ENCODE results near the gene WDR53. TPM values are rescaled to one million over a fixed set of nuclear protein-coding genes. Genes with fewer than 3 reads are reported as not detected.
"Not testable (repeated sequence)": the region's sequence is repeated elsewhere in the genome, so short reads cannot be mapped to it uniquely, and the experiment has no call there.

Gene WDR53
- total RNA-seq, 1 experiment from 2014 or later, result 18.6 TPM

DNA sequence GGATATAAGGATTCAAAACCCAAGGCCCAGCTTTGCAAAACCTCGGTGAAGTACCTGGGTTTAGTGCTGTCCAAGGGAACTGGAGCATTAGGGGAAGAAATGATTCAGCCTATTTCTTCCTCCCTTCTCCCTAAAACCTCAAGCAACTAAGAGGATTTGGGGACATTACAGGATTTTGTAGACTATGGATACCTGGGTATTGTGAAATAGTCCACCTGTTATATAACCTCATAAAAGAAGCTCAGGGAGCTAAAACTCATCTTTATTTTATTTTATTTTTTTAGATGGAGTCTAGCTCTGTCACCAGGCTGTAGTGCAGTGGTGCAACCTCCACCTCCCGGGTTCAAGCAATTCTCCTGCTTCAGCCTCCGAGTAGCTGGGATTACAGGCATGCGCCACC lies 44.5 kb downstream of the WDR53 start:
- Histone ChIP-seq H3K9me3 (ENCODE audit: control insufficient read depth, insufficient read depth, low read depth, low read length) (no peaks in the 10 kb centered on the region), H3K36me3 (ENCODE audit: control insufficient read depth, insufficient read depth, low read length) (no peaks in the 10 kb centered on the region), H3K27me3 (ENCODE audit: control insufficient read depth, insufficient read depth, low read length) (no peaks in the 10 kb centered on the region), H3K4me3 (ENCODE audit: low read depth in 2 of 2, low read length in 2 of 2) (no peak overlapping the region), H3K27ac (ENCODE audit: low read length) (no peak overlapping the region), H3K4me1 (ENCODE audit: control insufficient read depth, insufficient read depth, low read length) (no peaks in the 10 kb centered on the region)
- TF ChIP-seq SIN3A (IDR thresholded peaks at IDR 0.05; ENCODE audit: borderline replicate concordance, insufficient read depth, low read depth, low read length) (no peak), POLR2AphosphoS5 (IDR thresholded peaks at IDR 0.05; ENCODE audit: low read depth, low read length) (no peak), TCF7L2 (IDR thresholded peaks at IDR 0.05; ENCODE audit: low read depth, low read length) (no peak)
- TF ChIP-seq, protein P1, sequence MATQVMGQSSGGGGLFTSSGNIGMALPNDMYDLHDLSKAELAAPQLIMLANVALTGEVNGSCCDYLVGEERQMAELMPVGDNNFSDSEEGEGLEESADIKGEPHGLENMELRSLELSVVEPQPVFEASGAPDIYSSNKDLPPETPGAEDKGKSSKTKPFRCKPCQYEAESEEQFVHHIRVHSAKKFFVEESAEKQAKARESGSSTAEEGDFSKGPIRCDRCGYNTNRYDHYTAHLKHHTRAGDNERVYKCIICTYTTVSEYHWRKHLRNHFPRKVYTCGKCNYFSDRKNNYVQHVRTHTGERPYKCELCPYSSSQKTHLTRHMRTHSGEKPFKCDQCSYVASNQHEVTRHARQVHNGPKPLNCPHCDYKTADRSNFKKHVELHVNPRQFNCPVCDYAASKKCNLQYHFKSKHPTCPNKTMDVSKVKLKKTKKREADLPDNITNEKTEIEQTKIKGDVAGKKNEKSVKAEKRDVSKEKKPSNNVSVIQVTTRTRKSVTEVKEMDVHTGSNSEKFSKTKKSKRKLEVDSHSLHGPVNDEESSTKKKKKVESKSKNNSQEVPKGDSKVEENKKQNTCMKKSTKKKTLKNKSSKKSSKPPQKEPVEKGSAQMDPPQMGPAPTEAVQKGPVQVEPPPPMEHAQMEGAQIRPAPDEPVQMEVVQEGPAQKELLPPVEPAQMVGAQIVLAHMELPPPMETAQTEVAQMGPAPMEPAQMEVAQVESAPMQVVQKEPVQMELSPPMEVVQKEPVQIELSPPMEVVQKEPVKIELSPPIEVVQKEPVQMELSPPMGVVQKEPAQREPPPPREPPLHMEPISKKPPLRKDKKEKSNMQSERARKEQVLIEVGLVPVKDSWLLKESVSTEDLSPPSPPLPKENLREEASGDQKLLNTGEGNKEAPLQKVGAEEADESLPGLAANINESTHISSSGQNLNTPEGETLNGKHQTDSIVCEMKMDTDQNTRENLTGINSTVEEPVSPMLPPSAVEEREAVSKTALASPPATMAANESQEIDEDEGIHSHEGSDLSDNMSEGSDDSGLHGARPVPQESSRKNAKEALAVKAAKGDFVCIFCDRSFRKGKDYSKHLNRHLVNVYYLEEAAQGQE (IDR thresholded peaks at IDR 0.05; ENCODE audit: insufficient read depth in 1 of 2, low read depth in 2 of 2, low read length in 1 of 2), result no peak
- TF ChIP-seq, protein P2, sequence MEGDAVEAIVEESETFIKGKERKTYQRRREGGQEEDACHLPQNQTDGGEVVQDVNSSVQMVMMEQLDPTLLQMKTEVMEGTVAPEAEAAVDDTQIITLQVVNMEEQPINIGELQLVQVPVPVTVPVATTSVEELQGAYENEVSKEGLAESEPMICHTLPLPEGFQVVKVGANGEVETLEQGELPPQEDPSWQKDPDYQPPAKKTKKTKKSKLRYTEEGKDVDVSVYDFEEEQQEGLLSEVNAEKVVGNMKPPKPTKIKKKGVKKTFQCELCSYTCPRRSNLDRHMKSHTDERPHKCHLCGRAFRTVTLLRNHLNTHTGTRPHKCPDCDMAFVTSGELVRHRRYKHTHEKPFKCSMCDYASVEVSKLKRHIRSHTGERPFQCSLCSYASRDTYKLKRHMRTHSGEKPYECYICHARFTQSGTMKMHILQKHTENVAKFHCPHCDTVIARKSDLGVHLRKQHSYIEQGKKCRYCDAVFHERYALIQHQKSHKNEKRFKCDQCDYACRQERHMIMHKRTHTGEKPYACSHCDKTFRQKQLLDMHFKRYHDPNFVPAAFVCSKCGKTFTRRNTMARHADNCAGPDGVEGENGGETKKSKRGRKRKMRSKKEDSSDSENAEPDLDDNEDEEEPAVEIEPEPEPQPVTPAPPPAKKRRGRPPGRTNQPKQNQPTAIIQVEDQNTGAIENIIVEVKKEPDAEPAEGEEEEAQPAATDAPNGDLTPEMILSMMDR (IDR thresholded peaks at IDR 0.05), result no peak
- BruUV-seq (replicated peaks), result no TSS peak
- ChIA-PET CTCF (interaction anchor here (0.6 to 1.1 kb wide), 2 partner anchors 161 to 162 kb away, joined by 3 to 7 read pairs; no protein-coding TSS in a partner anchor), POLR2A (interaction anchor here (0.6 kb wide), 1 partner anchor 225 kb away, joined by 3 read pairs; no protein-coding TSS in a partner anchor)
- DNase-seq (ENCODE audit: low read depth, low spot score), result no peak
- no peak for ATAC-seq
- in situ Hi-C loops (cut with HindIII; ENCODE audit: low pct_unique_long_range_greater_than_20kb, low sequenced_read_pairs), result no loop called here
- intact Hi-C loops (cut with micrococcal nuclease; ENCODE audit: unreplicated experiment), result loop anchor here (2.0 to 10.0 kb wide), 3 partner anchors 161 to 502 kb away; no protein-coding TSS in a partner anchor

DNA sequence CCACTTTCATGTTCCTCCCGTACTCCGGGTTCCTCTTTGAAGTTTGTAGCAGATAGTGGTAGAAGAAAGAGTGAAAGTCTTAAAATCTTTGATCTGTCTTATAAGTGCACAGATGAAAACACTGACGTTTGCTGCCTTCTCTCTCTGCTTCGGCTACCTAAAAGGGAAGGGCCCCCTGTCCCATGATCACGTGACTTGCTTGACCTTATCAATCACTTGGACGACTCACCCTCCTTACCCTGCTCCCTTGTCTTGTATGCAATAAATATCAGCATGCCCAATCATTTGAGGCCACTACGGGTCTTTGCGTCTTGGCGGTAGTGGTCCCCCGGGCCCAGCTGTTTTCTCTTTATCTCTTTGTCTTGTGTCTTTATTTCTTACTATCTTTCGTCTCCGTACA lies 47.1 kb downstream of the WDR53 start:
- H3K36me3 ChIP-seq (ENCODE audit: control insufficient read depth, insufficient read depth, low read length); H3K27me3 ChIP-seq (ENCODE audit: control insufficient read depth, insufficient read depth, low read length); H3K27ac ChIP-seq (ENCODE audit: low read length); H3K4me3 ChIP-seq (ENCODE audit: low read depth in 2 of 2, low read length in 2 of 2); BruUV-seq (replicated peaks); DNase-seq (ENCODE audit: low read depth, low spot score); ATAC-seq; H3K4me1 ChIP-seq (ENCODE audit: control insufficient read depth, insufficient read depth, low read length); H3K9me3 ChIP-seq (ENCODE audit: control insufficient read depth, insufficient read depth, low read depth, low read length); in situ Hi-C loops (cut with HindIII; ENCODE audit: low pct_unique_long_range_greater_than_20kb, low sequenced_read_pairs): not testable (repeated sequence)
- POLR2A ChIA-PET, result interaction anchor here (0.6 kb wide), 2 partner anchors 8 to 85 kb away, joined by 3 read pairs; no protein-coding TSS in a partner anchor
- CTCF ChIA-PET, result interaction anchor here (0.6 to 1.1 kb wide), 2 partner anchors 10 to 156 kb away, joined by 3 to 4 read pairs; no protein-coding TSS in a partner anchor
- intact Hi-C loops (cut with micrococcal nuclease; ENCODE audit: unreplicated experiment), result loop anchor here (5.0 to 10.0 kb wide), 2 partner anchors 454 to 499 kb away; no protein-coding TSS in a partner anchor

DNA sequence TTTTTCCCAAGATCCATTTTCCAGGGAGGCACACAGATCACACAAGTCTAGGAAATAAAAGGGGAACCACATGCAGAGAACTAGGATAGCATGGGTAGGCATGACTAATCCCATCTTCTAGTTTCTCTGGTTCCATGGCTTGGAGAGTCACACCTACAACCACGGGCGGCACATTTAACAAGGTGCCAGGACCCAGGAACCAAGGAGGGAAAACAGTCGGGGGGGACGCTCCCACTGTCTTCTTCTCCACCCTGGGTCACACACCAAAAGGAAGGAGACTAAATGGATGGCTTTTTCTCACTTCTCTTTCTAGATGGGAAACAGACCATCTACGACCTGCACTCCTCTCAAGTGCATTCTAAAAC lies 48.7 kb downstream of the WDR53 start:
- ChIA-PET POLR2A (no interaction called here), CTCF (interaction anchor here (0.6 to 1.6 kb wide), 6 partner anchors 19 to 493 kb away, joined by 3 to 7 read pairs (median 4); no protein-coding TSS in a partner anchor)
- Histone ChIP-seq H3K9me3 (ENCODE audit: control insufficient read depth, insufficient read depth, low read depth, low read length) (no peaks in the 10 kb centered on the region), H3K4me1 (ENCODE audit: control insufficient read depth, insufficient read depth, low read length) (no peaks in the 10 kb centered on the region), H3K27ac (ENCODE audit: low read length) (no peak overlapping the region), H3K27me3 (ENCODE audit: control insufficient read depth, insufficient read depth, low read length) (no peaks in the 10 kb centered on the region), H3K4me3 (ENCODE audit: low read depth in 2 of 2, low read length in 2 of 2) (no peak overlapping the region), H3K36me3 (ENCODE audit: control insufficient read depth, insufficient read depth, low read length) (no peaks in the 10 kb centered on the region)
- no peak for ATAC-seq
- DNase-seq (ENCODE audit: low read depth, low spot score), result no peak
- BruUV-seq (replicated peaks), result no TSS peak
- TF ChIP-seq SIN3A (IDR thresholded peaks at IDR 0.05; ENCODE audit: borderline replicate concordance, insufficient read depth, low read depth, low read length) (no peak), TCF7L2 (IDR thresholded peaks at IDR 0.05; ENCODE audit: low read depth, low read length) (no peak), POLR2AphosphoS5 (IDR thresholded peaks at IDR 0.05; ENCODE audit: low read depth, low read length) (no peak)
- TF ChIP-seq, protein P1 (IDR thresholded peaks at IDR 0.05; ENCODE audit: insufficient read depth in 1 of 2, low read depth in 2 of 2, low read length in 1 of 2), result no peak
- TF ChIP-seq, protein P2 (IDR thresholded peaks at IDR 0.05), result no peak
- intact Hi-C loops (cut with micrococcal nuclease; ENCODE audit: unreplicated experiment) (loop anchor here (1.0 to 10.0 kb wide), 3 partner anchors 266 to 497 kb away; no protein-coding TSS in a partner anchor), in situ Hi-C loops (cut with HindIII; ENCODE audit: low pct_unique_long_range_greater_than_20kb, low sequenced_read_pairs) (no loop called here)
